WI38 (cell line): ENCODE measurements around the gene RYR3.

ENCODE experiments used
- H3K4me3 ChIP-seq: 2 replicates; pipeline ENCODE4 v1.5.1; 2011; ENCODE audit warnings: low read depth, mild to moderate bottlenecking, control low read depth, low read length
- CTCF ChIP-seq: IDR thresholded peaks from 2 replicates; pipeline ENCODE4 v1.5.1; 2012; ENCODE audit warnings: low read depth, mild to moderate bottlenecking, control low read depth, low read length

RYR3 gene

GRCh38 chr15:33304924-33305323 lies 5.8 kb upstream of the RYR3 start:
- H3K4me3 ChIP-seq: no peak overlapping the region
- no peak for TF ChIP-seq CTCF

- no peak overlapping the region for H3K4me3 ChIP-seq
- no peak for TF ChIP-seq CTCF
Measured at GRCh38 chr15:33309602-33310276, 1.0 kb upstream of the RYR3 start.

- H3K4me3 ChIP-seq: no peak overlapping the region
- no peak for TF ChIP-seq CTCF
Measured at GRCh38 chr15:33311312-33311971, 675 bp downstream of the RYR3 start.

GRCh38 chr15:33313491-33313890 lies 2.7 kb downstream of the RYR3 start:
- no peak overlapping the region for H3K4me3 ChIP-seq
- TF ChIP-seq CTCF: no peak

- no peak overlapping the region for H3K4me3 ChIP-seq
- TF ChIP-seq CTCF: no peak
Measured at GRCh38 chr15:33314069-33314468, 3.3 kb downstream of the RYR3 start.

- TF ChIP-seq CTCF: no peak
- no peak overlapping the region for H3K4me3 ChIP-seq
Measured at GRCh38 chr15:33315044-33315443, 4.3 kb downstream of the RYR3 start.

GRCh38 chr15:33317896-33318295 lies 7.1 kb downstream of the RYR3 start:
- H3K4me3 ChIP-seq: no peak overlapping the region
- TF ChIP-seq CTCF: no peak
